Left ventricle myocardium inferior (tissue), 1 donor: ENCODE data around the gene SLC8A1. TPM values are rescaled to one million over a fixed set of nuclear protein-coding genes. Genes with fewer than 3 reads are reported as not detected.

Experiments used
- DNase-seq: peaks from one replicate; pipeline ENCODE4 v3.0.0-alpha.2; 2020
- H3K27ac ChIP-seq: fragments of 200-600 bp; replicated peaks from 2 replicates; pipeline ENCODE4 v1.8.0; 2021
- H3K27me3 ChIP-seq: fragments of 200-600 bp; 2 replicates; pipeline ENCODE4 v1.8.0; 2021; ENCODE audit warnings: low read depth
- H3K36me3 ChIP-seq: fragments of 200-600 bp; 2 replicates; pipeline ENCODE4 v1.8.0; 2021
- H3K4me1 ChIP-seq: fragments of 200-600 bp; 2 replicates; pipeline ENCODE4 v1.8.0; 2021
- H3K4me3 ChIP-seq: fragments of 200-600 bp; 2 replicates; pipeline ENCODE4 v1.8.0; 2021; ENCODE audit warnings: mild to moderate bottlenecking, moderate library complexity
- H3K9me3 ChIP-seq: fragments of 200-600 bp; replicated peaks from 2 replicates; pipeline ENCODE4 v1.8.0; 2021
- CTCF ChIP-seq: fragments of 200-600 bp; IDR thresholded peaks from 2 replicates; pipeline ENCODE4 v1.8.0; 2021; ENCODE audit warnings: antibody characterized with exemption, mild to moderate bottlenecking, borderline replicate concordance
- intact Hi-C: fragments of 100-400 bp; cut with micrococcal nuclease; formaldehyde crosslinking; loops from one replicate; pipeline ENCODE4 v1.11.0; 2022
- total RNA-seq: library from RNA; stranded (reverse); fragmentation: NEBNext Ultra II Directional; extraction: Animal tissue kit (Norgen Biotek cat#: 25700); gene quantifications from one replicate; pipeline ENCODE4 v1.2.1, GENCODE V29; 2021
- donor health status: DM: no; HTN: yes; CAD: no; lungs with severe emphysema.

Gene SLC8A1
- total RNA-seq, 1 donor from 2014 or later, result 990 TPM

GRCh38 chr2:40286721-40287120, 165.2 kb downstream of the SLC8A1 start:
- Histone ChIP-seq H3K4me3 (no peak overlapping the region), H3K9me3 (no peaks in the 10 kb centered on the region), H3K4me1 (peaks cover 81% of the 10 kb centered on the region), H3K27ac (peak overlapping the region; percentile 5), H3K27me3 (no peaks in the 10 kb centered on the region), H3K36me3 (no peaks in the 10 kb centered on the region)
- intact Hi-C loops, result no loop called here
- no peak for DNase-seq
- TF ChIP-seq CTCF, result no peak

GRCh38 chr2:40285391-40285790, 166.5 kb downstream of the SLC8A1 start:
- DNase-seq, result no peak
- Histone ChIP-seq H3K27me3 (no peaks in the 10 kb centered on the region), H3K36me3 (no peaks in the 10 kb centered on the region), H3K4me3 (no peak overlapping the region), H3K9me3 (no peaks in the 10 kb centered on the region), H3K4me1 (peaks cover 93% of the 10 kb centered on the region), H3K27ac (peak overlapping the region; percentile 27)
- intact Hi-C loops, result no loop called here
- no peak for TF ChIP-seq CTCF

- Histone ChIP-seq H3K27ac (peak overlapping the region; percentile 27), H3K9me3 (no peaks in the 10 kb centered on the region), H3K4me1 (peaks cover 93% of the 10 kb centered on the region), H3K27me3 (no peaks in the 10 kb centered on the region), H3K36me3 (no peaks in the 10 kb centered on the region), H3K4me3 (no peak overlapping the region)
- no peak for DNase-seq
- intact Hi-C loops, result no loop called here
- TF ChIP-seq CTCF, result peak; percentile 42
Observed at GRCh38 chr2:40284797-40285196, 167.1 kb downstream of the SLC8A1 start.

GRCh38 chr2:40283111-40283909, 168.6 kb downstream of the SLC8A1 start:
- Histone ChIP-seq H3K36me3 (no peaks in the 10 kb centered on the region), H3K9me3 (no peaks in the 10 kb centered on the region), H3K27ac (peak overlapping the region; percentile 70), H3K4me1 (peaks cover 98% of the 10 kb centered on the region), H3K4me3 (peak overlapping the region; percentile 49), H3K27me3 (no peaks in the 10 kb centered on the region)
- intact Hi-C loops, result no loop called here
- DNase-seq, result no peak
- no peak for TF ChIP-seq CTCF

GRCh38 chr2:40282428-40282827, 169.5 kb downstream of the SLC8A1 start:
- Histone ChIP-seq H3K9me3 (no peaks in the 10 kb centered on the region), H3K27ac (peak overlapping the region; percentile 70), H3K4me3 (peak overlapping the region; percentile 49), H3K4me1 (peaks cover 95% of the 10 kb centered on the region), H3K36me3 (no peaks in the 10 kb centered on the region), H3K27me3 (no peaks in the 10 kb centered on the region)
- no peak for TF ChIP-seq CTCF
- DNase-seq, result no peak
- intact Hi-C loops, result no loop called here
